H9 (cell line): ENCODE measurements around the gene DOCK9. TPM values are rescaled to one million over a fixed set of nuclear protein-coding genes. Genes with fewer than 3 reads are reported as not detected.

Source experiments
- DNase-seq: peaks from one replicate; pipeline ENCODE4 v3.0.0-alpha.2; 2017
- H2AFZ ChIP-seq: one replicate; pipeline ENCODE4 v1.6.1; 2013; ENCODE audit warnings: mild to moderate bottlenecking, low read length, control low read depth, moderate library complexity
- H2AK5ac ChIP-seq: 2 replicates; pipeline ENCODE4 v1.6.1; 2013; ENCODE audit warnings: low read length, control low read depth, mixed read lengths; ENCODE audit not compliant: insufficient read length
- H2BK120ac ChIP-seq: one replicate; pipeline ENCODE4 v1.6.1; 2013; ENCODE audit warnings: low read depth, mild to moderate bottlenecking, low read length, control low read depth, inconsistent platforms; ENCODE audit not compliant: poor library complexity, severe bottlenecking
- H2BK12ac ChIP-seq: 2 replicates; pipeline ENCODE4 v1.6.1; 2013; ENCODE audit warnings: low read length, control low read depth, mixed read lengths, low read depth; ENCODE audit not compliant: insufficient read length
- H2BK15ac ChIP-seq: 2 replicates; pipeline ENCODE4 v1.6.1; 2013; ENCODE audit warnings: low read depth, low read length, control low read depth
- H2BK20ac ChIP-seq: one replicate; pipeline ENCODE4 v1.6.1; 2013; ENCODE audit warnings: low read depth, mild to moderate bottlenecking, low read length, control low read depth, inconsistent platforms; ENCODE audit not compliant: poor library complexity, severe bottlenecking
- H2BK5ac ChIP-seq: 2 replicates; pipeline ENCODE4 v1.6.1; 2013; ENCODE audit warnings: low read length, control low read depth, mixed read lengths; ENCODE audit not compliant: insufficient read length
- H3K14ac ChIP-seq: 2 replicates; pipeline ENCODE4 v1.6.1; 2013; ENCODE audit warnings: low read length, control low read depth; ENCODE audit not compliant: insufficient read depth
- H3K18ac ChIP-seq: 2 replicates; pipeline ENCODE4 v1.6.1; 2013; ENCODE audit warnings: low read depth, mild to moderate bottlenecking, mixed read lengths, low read length, control low read depth; ENCODE audit not compliant: insufficient read length
- H3K23ac ChIP-seq: 2 replicates; pipeline ENCODE4 v1.6.1; 2013; ENCODE audit warnings: low read length, control low read depth, mixed read lengths, low read depth; ENCODE audit not compliant: insufficient read length
- H3K23me2 ChIP-seq: 2 replicates; pipeline ENCODE4 v1.6.1; 2013; ENCODE audit warnings: low read depth, mild to moderate bottlenecking, mixed read lengths, low read length, control low read depth; ENCODE audit not compliant: insufficient read length, poor library complexity, severe bottlenecking
- H3K27ac ChIP-seq: 2 replicates; pipeline ENCODE4 v1.5.1; 2013; ENCODE audit warnings: low read length, control low read depth, mixed read lengths, low read depth; ENCODE audit not compliant: insufficient read length
- H3K27me3 ChIP-seq: 2 replicates; pipeline ENCODE4 v1.6.1; 2013; ENCODE audit warnings: low read length, control low read depth, inconsistent platforms; ENCODE audit not compliant: insufficient read depth
- H3K4ac ChIP-seq: 2 replicates; pipeline ENCODE4 v1.6.1; 2013; ENCODE audit warnings: low read depth, mild to moderate bottlenecking, control low read depth, inconsistent platforms, low read length, moderate library complexity
- H3K4me1 ChIP-seq: 2 replicates; pipeline ENCODE4 v1.6.1; 2013; ENCODE audit warnings: low read length, control low read depth, inconsistent platforms; ENCODE audit not compliant: insufficient read depth
- H3K4me2 ChIP-seq: 2 replicates; pipeline ENCODE4 v1.6.1; 2013; ENCODE audit warnings: low read length, control low read depth, mixed read lengths; ENCODE audit not compliant: insufficient read length, insufficient read depth
- H3K56ac ChIP-seq: 2 replicates; pipeline ENCODE4 v1.6.1; 2013; ENCODE audit warnings: low read depth, mild to moderate bottlenecking, mixed read lengths, low read length, control low read depth; ENCODE audit not compliant: insufficient read length
- H3K79me1 ChIP-seq: 2 replicates; pipeline ENCODE4 v1.6.1; 2013; ENCODE audit warnings: low read depth, mild to moderate bottlenecking, moderate library complexity, low read length, control low read depth, inconsistent platforms; ENCODE audit not compliant: insufficient read depth, poor library complexity, severe bottlenecking
- H3K79me2 ChIP-seq: 2 replicates; pipeline ENCODE4 v1.6.1; 2013; ENCODE audit warnings: low read length, control low read depth, inconsistent platforms; ENCODE audit not compliant: insufficient read depth
- H3K9ac ChIP-seq: 2 replicates; pipeline ENCODE4 v1.6.1; 2013; ENCODE audit warnings: low read length, control low read depth, mixed read lengths; ENCODE audit not compliant: insufficient read length; ENCODE audit errors: extremely low read depth
- H3K9me3 ChIP-seq: one replicate; pipeline ENCODE4 v1.6.1; 2013; ENCODE audit warnings: low read depth, low read length, inconsistent platforms; ENCODE audit not compliant: control insufficient read depth
- H3T11ph ChIP-seq: one replicate; pipeline ENCODE4 v1.6.1; 2013; ENCODE audit warnings: mild to moderate bottlenecking, low read length, control low read depth, inconsistent platforms
- H4K20me1 ChIP-seq: one replicate; pipeline ENCODE4 v1.6.1; 2013; ENCODE audit not compliant: control insufficient read depth, insufficient read length, insufficient read depth
- H4K5ac ChIP-seq: 2 replicates; pipeline ENCODE4 v1.6.1; 2013; ENCODE audit warnings: low read depth, mild to moderate bottlenecking, mixed read lengths, low read length, control low read depth; ENCODE audit not compliant: insufficient read length
- H4K8ac ChIP-seq: replicated peaks from 2 replicates; pipeline ENCODE4 v1.6.1; 2013; ENCODE audit warnings: low read length, control low read depth, mixed read lengths, low read depth; ENCODE audit not compliant: insufficient read length
- H4K91ac ChIP-seq: 2 replicates; pipeline ENCODE4 v1.6.1; 2013; ENCODE audit warnings: low read depth, mild to moderate bottlenecking, moderate library complexity, mixed read lengths, low read length, control low read depth; ENCODE audit not compliant: insufficient read length
- H3K27ac Mint-ChIP-seq, 3 experiments: 2 replicates in 2 of 3; 3 replicates in 1 of 3; pipeline ENCODE4 v1.8.0; 2020 to 2021; ENCODE audit warnings: mixed read lengths in 3 of 3, mild to moderate bottlenecking in 1 of 3, moderate library complexity in 1 of 3
- H3K27me3 Mint-ChIP-seq: 2 replicates; pipeline ENCODE4 v1.8.0; 2021; ENCODE audit warnings: low read depth, mild to moderate bottlenecking, moderate library complexity, mixed read lengths
- H3K36me3 Mint-ChIP-seq, 3 experiments: 2 replicates in 2 of 3; 3 replicates in 1 of 3; pipeline ENCODE4 v1.8.0; 2020 to 2021; ENCODE audit warnings: low read depth in 3 of 3, mixed read lengths in 3 of 3; ENCODE audit not compliant: insufficient read depth in 1 of 3
- H3K4me1 Mint-ChIP-seq, 2 experiments: 2 replicates each; pipeline ENCODE4 v1.8.0; 2020; ENCODE audit warnings: mixed read lengths in 2 of 2
- H3K4me3 Mint-ChIP-seq, 2 experiments: 2 replicates in 1 of 2; 3 replicates in 1 of 2; pipeline ENCODE4 v1.8.0; 2020 to 2021; ENCODE audit warnings: mild to moderate bottlenecking in 2 of 2, mixed read lengths in 2 of 2, moderate library complexity in 1 of 2
- H3K9me3 Mint-ChIP-seq, 2 experiments: 2 replicates in 1 of 2; 3 replicates in 1 of 2; pipeline ENCODE4 v1.8.0; 2020; ENCODE audit warnings: mild to moderate bottlenecking in 2 of 2, mixed read lengths in 2 of 2, moderate library complexity in 1 of 2
- CTCF ChIP-seq: fragments of 200-600 bp; sonication (generic); conservative IDR thresholded peaks from 3 replicates; pipeline ENCODE4 v1.8.0; 2021; ENCODE audit warnings: antibody characterized with exemption, mild to moderate bottlenecking
- WGBS: extraction: QIAGEN DNeasy Blood & Tissue Kit; methylation state at CpG from one replicate; pipeline ENCODE4 v1.1.7; 2013; ENCODE audit warnings: missing lambda C conversion rate, low lambda C conversion rate, mixed read lengths; ENCODE audit not compliant: insufficient read length; ENCODE audit errors: extremely low coverage; 5-methylcytosine and 5-hydroxymethylcytosine counted together
- total RNA-seq: library from RNA; stranded (reverse); gene quantifications from 2 replicates; pipeline ENCODE4 v1.2.1, GENCODE V29; 2021

The DOCK9 gene
- total RNA-seq, 1 experiment from 2014 or later = 23.0 TPM

GRCh38 chr13:98837896-98838295, 140.0 kb downstream of the DOCK9 start:
- Mint-ChIP-seq H3K4me1 (peaks cover 26 to 28% of the 10 kb centered on the region in 2 experiments), H3K4me3 (no peak overlapping the region), H3K9me3 (no peaks in the 10 kb centered on the region; a peak in 1 of 5 replicates), H3K27ac (no peak overlapping the region), H3K27me3 (no peaks in the 10 kb centered on the region), H3K36me3 (no peaks in the 10 kb centered on the region; a peak in 1 of 7 replicates)
- Histone ChIP-seq H3T11ph (no peak overlapping the region), H3K79me1 (no peaks in the 10 kb centered on the region), H3K4ac (no peak overlapping the region), H3K27me3 (no peaks in the 10 kb centered on the region), H2AFZ (no peak overlapping the region), H2AK5ac (no peak overlapping the region), H4K5ac (no peak overlapping the region), H4K91ac (no peak overlapping the region), H3K9me3 (no peaks in the 10 kb centered on the region), H2BK20ac (no peak overlapping the region), H3K4me1 (peaks cover 2% of the 10 kb centered on the region; the same call in 1 of the 2 replicates), H3K14ac (no peak overlapping the region), H3K23ac (no peak overlapping the region), H3K9ac (no peak overlapping the region), H3K79me2 (no peaks in the 10 kb centered on the region), H2BK5ac (no peak overlapping the region), H2BK120ac (no peak overlapping the region), H3K4me2 (no peak overlapping the region), H3K18ac (no peak overlapping the region), H4K8ac (no peak overlapping the region), H3K27ac (no peak overlapping the region), H2BK12ac (no peak overlapping the region), H3K23me2 (no peaks in the 10 kb centered on the region), H4K20me1 (no peaks in the 10 kb centered on the region), H2BK15ac (no peak overlapping the region), H3K56ac (no peak overlapping the region)
- TF ChIP-seq CTCF = no peak
- no peak for DNase-seq
- no CpG with 5 or more reads among the region's 3 CpGs for WGBS
